ENCODE measurements around the gene GIT1. TPM values are rescaled to one million over a fixed set of nuclear protein-coding genes. Genes with fewer than 3 reads are reported as not detected.

GIT1 gene
- total and polyA plus RNA-seq, 2 of the 13 experiments (the other 11 are each of a cell fraction or from before 2014, with no cell fraction given), result 14.2 to 30.8 TPM

DNA sequence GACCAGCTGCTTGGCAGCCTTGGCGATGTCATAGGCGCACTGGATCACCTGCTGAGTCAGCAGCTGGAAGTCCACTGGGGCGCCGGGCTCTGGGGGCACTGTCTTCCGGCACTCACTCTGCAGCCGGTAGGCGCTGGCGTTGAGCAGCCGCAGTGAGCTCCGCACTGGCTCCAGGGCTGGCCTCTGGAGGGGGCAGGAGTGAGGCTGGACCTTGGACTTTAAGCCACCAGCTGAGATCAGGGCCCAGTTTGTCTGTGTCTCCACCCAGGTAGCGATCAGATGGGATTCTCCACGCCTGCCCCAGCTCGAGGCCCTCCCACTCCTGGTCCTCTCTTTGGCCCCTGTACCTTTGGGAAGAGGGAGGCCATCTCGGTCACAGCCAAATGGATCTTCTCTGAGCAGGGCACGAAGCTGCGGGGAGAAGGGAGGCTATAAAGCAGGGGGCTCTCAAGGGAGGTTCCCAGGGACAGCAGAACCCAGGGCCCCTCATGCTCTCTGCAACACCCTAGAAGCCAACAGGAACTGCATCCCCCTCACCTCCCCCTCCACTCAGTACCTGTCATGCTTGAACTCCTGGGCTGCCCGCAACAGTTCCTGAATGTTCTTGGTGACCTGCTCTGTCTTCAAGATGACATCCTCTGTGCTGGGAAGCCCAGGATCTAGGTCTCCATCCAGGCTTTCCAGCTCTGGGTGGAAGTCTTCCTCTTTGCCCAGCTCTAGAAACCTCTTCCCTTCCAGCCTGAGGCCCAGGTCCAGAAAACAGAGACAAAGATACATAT is 14.5 kb downstream of the GIT1 start (continued):
- TF ChIP-seq, protein P1, sequence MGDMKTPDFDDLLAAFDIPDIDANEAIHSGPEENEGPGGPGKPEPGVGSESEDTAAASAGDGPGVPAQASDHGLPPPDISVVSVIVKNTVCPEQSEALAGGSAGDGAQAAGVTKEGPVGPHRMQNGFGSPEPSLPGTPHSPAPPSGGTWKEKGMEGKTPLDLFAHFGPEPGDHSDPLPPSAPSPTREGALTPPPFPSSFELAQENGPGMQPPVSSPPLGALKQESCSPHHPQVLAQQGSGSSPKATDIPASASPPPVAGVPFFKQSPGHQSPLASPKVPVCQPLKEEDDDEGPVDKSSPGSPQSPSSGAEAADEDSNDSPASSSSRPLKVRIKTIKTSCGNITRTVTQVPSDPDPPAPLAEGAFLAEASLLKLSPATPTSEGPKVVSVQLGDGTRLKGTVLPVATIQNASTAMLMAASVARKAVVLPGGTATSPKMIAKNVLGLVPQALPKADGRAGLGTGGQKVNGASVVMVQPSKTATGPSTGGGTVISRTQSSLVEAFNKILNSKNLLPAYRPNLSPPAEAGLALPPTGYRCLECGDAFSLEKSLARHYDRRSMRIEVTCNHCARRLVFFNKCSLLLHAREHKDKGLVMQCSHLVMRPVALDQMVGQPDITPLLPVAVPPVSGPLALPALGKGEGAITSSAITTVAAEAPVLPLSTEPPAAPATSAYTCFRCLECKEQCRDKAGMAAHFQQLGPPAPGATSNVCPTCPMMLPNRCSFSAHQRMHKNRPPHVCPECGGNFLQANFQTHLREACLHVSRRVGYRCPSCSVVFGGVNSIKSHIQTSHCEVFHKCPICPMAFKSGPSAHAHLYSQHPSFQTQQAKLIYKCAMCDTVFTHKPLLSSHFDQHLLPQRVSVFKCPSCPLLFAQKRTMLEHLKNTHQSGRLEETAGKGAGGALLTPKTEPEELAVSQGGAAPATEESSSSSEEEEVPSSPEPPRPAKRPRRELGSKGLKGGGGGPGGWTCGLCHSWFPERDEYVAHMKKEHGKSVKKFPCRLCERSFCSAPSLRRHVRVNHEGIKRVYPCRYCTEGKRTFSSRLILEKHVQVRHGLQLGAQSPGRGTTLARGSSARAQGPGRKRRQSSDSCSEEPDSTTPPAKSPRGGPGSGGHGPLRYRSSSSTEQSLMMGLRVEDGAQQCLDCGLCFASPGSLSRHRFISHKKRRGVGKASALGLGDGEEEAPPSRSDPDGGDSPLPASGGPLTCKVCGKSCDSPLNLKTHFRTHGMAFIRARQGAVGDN (CRISPR knock-in tag; IDR thresholded peaks at IDR 0.05), result peak; percentile 97
- TF ChIP-seq SOX13 (IDR thresholded peaks at IDR 0.05) (no peak), SOX13 (CRISPR knock-in tag; conservative IDR thresholded peaks at IDR 0.05 in 1 of 2, IDR thresholded peaks at IDR 0.05 in 1 of 2) (peak in 1 of 2 experiments; percentile 52; a peak in 2 of 4 replicates), JUND (CRISPR knock-in tag; IDR thresholded peaks at IDR 0.05) (0 out of 2 replicates have a peak, but pooled peaks have one; percentile 54), ZNF224 (CRISPR knock-in tag; IDR thresholded peaks at IDR 0.05) (no peak), ARNTL (CRISPR knock-in tag; IDR thresholded peaks at IDR 0.05) (peak; percentile 76), ZBTB3 (CRISPR knock-in tag; IDR thresholded peaks at IDR 0.05; ENCODE audit: borderline replicate concordance, low read depth) (peak; percentile 99), MEIS1 (CRISPR knock-in tag; IDR thresholded peaks at IDR 0.05; ENCODE audit: borderline replicate concordance) (peak; percentile 39; the same call in 1 of the 2 replicates), ERF (CRISPR knock-in tag; IDR thresholded peaks at IDR 0.05) (peak; percentile 79; the same call in 1 of the 2 replicates), ZNF33A (CRISPR knock-in tag; IDR thresholded peaks at IDR 0.05; ENCODE audit: borderline replicate concordance) (no peak), ZNF883 (CRISPR knock-in tag; IDR thresholded peaks at IDR 0.05; ENCODE audit: not compliant biosample characterization) (no peak), ZNF510 (CRISPR knock-in tag; IDR thresholded peaks at IDR 0.05; ENCODE audit: low read depth) (0 out of 2 replicates have a peak, but pooled peaks have one; percentile 60), UBTF (CRISPR knock-in tag; IDR thresholded peaks at IDR 0.05) (peak; percentile 93), MYPOP (CRISPR knock-in tag; IDR thresholded peaks at IDR 0.05) (peak; percentile 81; the same call in 1 of the 2 replicates), ASH2L (IDR thresholded peaks at IDR 0.05; ENCODE audit: insufficient read length, low read depth, low read length) (peak; percentile 78)
- TF ChIP-seq, protein P2, sequence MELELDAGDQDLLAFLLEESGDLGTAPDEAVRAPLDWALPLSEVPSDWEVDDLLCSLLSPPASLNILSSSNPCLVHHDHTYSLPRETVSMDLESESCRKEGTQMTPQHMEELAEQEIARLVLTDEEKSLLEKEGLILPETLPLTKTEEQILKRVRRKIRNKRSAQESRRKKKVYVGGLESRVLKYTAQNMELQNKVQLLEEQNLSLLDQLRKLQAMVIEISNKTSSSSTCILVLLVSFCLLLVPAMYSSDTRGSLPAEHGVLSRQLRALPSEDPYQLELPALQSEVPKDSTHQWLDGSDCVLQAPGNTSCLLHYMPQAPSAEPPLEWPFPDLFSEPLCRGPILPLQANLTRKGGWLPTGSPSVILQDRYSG (CRISPR knock-in tag; IDR thresholded peaks at IDR 0.05), result no peak
- TF ChIP-seq, protein P3, sequence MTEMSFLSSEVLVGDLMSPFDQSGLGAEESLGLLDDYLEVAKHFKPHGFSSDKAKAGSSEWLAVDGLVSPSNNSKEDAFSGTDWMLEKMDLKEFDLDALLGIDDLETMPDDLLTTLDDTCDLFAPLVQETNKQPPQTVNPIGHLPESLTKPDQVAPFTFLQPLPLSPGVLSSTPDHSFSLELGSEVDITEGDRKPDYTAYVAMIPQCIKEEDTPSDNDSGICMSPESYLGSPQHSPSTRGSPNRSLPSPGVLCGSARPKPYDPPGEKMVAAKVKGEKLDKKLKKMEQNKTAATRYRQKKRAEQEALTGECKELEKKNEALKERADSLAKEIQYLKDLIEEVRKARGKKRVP (CRISPR knock-in tag; IDR thresholded peaks at IDR 0.05), result no peak
